C4-2B (cell line): ENCODE measurements around the gene TMEM132E.

Experiments used
- ZFX ChIP-seq: fragments of 450-650 bp; IDR thresholded peaks from 2 replicates; pipeline ENCODE4 v1.6.1; 2017
- TF ChIP-seq, protein P1 (sequence below): fragments of 450-650 bp; conservative IDR thresholded peaks from 2 replicates; pipeline ENCODE4 v1.5.1; 2017; ENCODE audit warnings: mild to moderate bottlenecking

DNA sequence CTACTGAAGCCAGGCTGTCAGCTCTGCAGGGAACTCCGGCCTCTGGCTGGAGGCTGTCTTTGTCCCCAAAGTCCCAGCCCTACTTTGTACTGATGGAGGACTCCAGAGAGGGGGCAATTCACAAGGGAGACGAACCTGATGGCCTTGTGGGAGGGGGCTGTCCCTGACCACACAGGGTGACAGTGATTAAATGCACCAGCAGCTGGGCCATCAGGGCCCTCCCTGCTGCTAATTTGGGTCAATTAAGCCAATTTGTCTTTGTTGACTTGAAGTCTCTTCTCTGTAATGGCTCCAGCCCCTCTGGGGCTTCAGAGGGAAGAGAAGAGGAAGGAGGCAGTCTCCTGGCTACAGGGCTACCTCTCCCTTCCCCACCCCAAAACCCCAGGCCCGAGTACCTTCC lies 22.0 kb downstream of the TMEM132E start:
- TF ChIP-seq, protein P1, sequence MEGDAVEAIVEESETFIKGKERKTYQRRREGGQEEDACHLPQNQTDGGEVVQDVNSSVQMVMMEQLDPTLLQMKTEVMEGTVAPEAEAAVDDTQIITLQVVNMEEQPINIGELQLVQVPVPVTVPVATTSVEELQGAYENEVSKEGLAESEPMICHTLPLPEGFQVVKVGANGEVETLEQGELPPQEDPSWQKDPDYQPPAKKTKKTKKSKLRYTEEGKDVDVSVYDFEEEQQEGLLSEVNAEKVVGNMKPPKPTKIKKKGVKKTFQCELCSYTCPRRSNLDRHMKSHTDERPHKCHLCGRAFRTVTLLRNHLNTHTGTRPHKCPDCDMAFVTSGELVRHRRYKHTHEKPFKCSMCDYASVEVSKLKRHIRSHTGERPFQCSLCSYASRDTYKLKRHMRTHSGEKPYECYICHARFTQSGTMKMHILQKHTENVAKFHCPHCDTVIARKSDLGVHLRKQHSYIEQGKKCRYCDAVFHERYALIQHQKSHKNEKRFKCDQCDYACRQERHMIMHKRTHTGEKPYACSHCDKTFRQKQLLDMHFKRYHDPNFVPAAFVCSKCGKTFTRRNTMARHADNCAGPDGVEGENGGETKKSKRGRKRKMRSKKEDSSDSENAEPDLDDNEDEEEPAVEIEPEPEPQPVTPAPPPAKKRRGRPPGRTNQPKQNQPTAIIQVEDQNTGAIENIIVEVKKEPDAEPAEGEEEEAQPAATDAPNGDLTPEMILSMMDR, result no peak
- no peak for TF ChIP-seq ZFX
